Measurements from ENCODE around the gene HSF2BP.
"Not testable (repeated sequence)": the region's sequence is repeated elsewhere in the genome, so short reads cannot be mapped to it uniquely, and the experiment has no call there.

HSF2BP gene

DNA sequence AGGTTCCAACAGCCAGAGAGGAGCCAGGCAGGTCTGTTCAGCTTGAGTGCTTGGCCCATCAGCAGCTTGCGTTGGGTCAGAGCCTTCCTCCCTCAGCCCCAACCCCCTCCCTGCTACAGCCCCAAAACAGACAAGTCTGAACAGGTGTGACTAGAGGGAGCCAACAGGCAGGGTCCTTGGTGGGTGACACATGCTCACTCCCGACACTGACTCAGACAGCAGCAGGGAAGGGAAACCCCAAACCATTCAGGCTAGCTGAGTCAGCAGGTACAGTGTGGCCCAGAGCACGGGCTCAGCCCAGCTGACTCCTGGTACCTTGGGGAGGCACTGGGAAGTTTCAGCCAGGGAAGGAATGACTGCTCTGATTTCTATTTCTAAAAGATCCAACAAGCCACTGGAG lies 148.6 kb downstream of the HSF2BP start:
- H3K27me3 ChIP-seq (ENCODE audit: control insufficient read depth in 2 of 2, insufficient read depth in 2 of 2, low read length in 2 of 2) = not testable (repeated sequence)

GRCh38 chr21:43503892-43504291 lies 155.4 kb downstream of the HSF2BP start:
- not testable (repeated sequence) for H3K9me3 ChIP-seq (ENCODE audit: control insufficient read depth in 2 of 2, low read length in 2 of 2); H3K27ac ChIP-seq (ENCODE audit: low read depth in 2 of 2, low read length in 2 of 2); H3K36me3 ChIP-seq (ENCODE audit: control insufficient read depth in 2 of 2, insufficient read depth in 2 of 2, low read length in 2 of 2); H3K9ac ChIP-seq (ENCODE audit: low read depth in 1 of 2, low read length in 2 of 2); H3K4me1 ChIP-seq (ENCODE audit: control insufficient read depth in 2 of 2, insufficient read depth in 2 of 2, low read length in 2 of 2); H3K4me3 ChIP-seq (ENCODE audit: low read length in 2 of 2); H3K27me3 ChIP-seq (ENCODE audit: control insufficient read depth in 2 of 2, insufficient read depth in 2 of 2, low read length in 2 of 2)

More for the DNA sequence above, 148.6 kb downstream of the HSF2BP start:
- H3K27ac ChIP-seq (ENCODE audit: low read depth in 2 of 2, low read length in 2 of 2); H3K9me3 ChIP-seq (ENCODE audit: control insufficient read depth in 2 of 2, low read length in 2 of 2); H3K9ac ChIP-seq (ENCODE audit: low read depth in 1 of 2, low read length in 2 of 2); H3K36me3 ChIP-seq (ENCODE audit: control insufficient read depth in 2 of 2, insufficient read depth in 2 of 2, low read length in 2 of 2); H3K4me3 ChIP-seq (ENCODE audit: low read length in 2 of 2); H3K4me1 ChIP-seq (ENCODE audit: control insufficient read depth in 2 of 2, insufficient read depth in 2 of 2, low read length in 2 of 2): not testable (repeated sequence)

DNA sequence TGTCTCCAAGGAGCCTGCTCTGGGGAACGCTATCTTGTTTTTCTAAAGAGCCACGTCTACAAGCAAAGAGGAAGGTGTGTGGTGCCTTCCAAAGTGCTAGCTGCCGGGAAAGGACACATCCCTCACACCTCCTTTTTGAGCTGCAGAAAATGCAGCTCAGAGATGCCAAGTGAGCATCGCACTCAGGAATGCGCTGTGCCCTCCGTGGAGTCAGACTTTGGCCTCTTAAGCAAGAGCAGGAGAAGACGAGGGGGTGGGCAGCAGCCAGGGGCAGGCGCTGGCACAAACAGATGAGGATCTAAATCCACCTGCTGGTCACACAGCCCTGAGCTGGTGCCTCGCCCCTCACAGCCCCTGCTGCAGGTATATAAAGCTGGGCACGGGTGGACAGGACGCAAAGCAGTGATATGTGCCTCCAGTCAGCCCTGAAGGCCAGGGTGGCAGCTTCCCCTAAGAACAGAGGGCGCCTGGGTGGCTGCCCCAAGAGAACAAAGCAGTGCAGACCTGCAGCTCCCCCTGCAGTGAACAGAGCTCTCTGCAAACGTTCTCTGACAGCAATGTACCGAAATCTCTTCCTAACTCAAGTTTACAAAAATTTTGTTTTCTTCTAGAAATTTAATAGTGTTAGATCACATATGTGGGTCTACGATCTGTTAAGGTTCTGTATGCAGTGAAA lies 156.1 kb downstream of the HSF2BP start:
- not testable (repeated sequence) for H3K9ac ChIP-seq (ENCODE audit: low read depth in 1 of 2, low read length in 2 of 2); H3K4me3 ChIP-seq (ENCODE audit: low read length in 2 of 2); H3K9me3 ChIP-seq (ENCODE audit: control insufficient read depth in 2 of 2, low read length in 2 of 2); H3K27ac ChIP-seq (ENCODE audit: low read depth in 2 of 2, low read length in 2 of 2); H3K4me1 ChIP-seq (ENCODE audit: control insufficient read depth in 2 of 2, insufficient read depth in 2 of 2, low read length in 2 of 2); H3K27me3 ChIP-seq (ENCODE audit: control insufficient read depth in 2 of 2, insufficient read depth in 2 of 2, low read length in 2 of 2); H3K36me3 ChIP-seq (ENCODE audit: control insufficient read depth in 2 of 2, insufficient read depth in 2 of 2, low read length in 2 of 2)

GRCh38 chr21:43502407-43503071 lies 156.7 kb downstream of the HSF2BP start:
- H3K9me3 ChIP-seq (ENCODE audit: control insufficient read depth in 2 of 2, low read length in 2 of 2); H3K27me3 ChIP-seq (ENCODE audit: control insufficient read depth in 2 of 2, insufficient read depth in 2 of 2, low read length in 2 of 2); H3K27ac ChIP-seq (ENCODE audit: low read depth in 2 of 2, low read length in 2 of 2); H3K36me3 ChIP-seq (ENCODE audit: control insufficient read depth in 2 of 2, insufficient read depth in 2 of 2, low read length in 2 of 2); H3K4me1 ChIP-seq (ENCODE audit: control insufficient read depth in 2 of 2, insufficient read depth in 2 of 2, low read length in 2 of 2); H3K4me3 ChIP-seq (ENCODE audit: low read length in 2 of 2); H3K9ac ChIP-seq (ENCODE audit: low read depth in 1 of 2, low read length in 2 of 2): not testable (repeated sequence)

GRCh38 chr21:43498924-43499323 lies 160.4 kb downstream of the HSF2BP start:
- H3K4me1 ChIP-seq (ENCODE audit: control insufficient read depth in 2 of 2, insufficient read depth in 2 of 2, low read length in 2 of 2); H3K27me3 ChIP-seq (ENCODE audit: control insufficient read depth in 2 of 2, insufficient read depth in 2 of 2, low read length in 2 of 2); H3K9me3 ChIP-seq (ENCODE audit: control insufficient read depth in 2 of 2, low read length in 2 of 2); H3K4me3 ChIP-seq (ENCODE audit: low read length in 2 of 2); H3K27ac ChIP-seq (ENCODE audit: low read depth in 2 of 2, low read length in 2 of 2); H3K9ac ChIP-seq (ENCODE audit: low read depth in 1 of 2, low read length in 2 of 2); H3K36me3 ChIP-seq (ENCODE audit: control insufficient read depth in 2 of 2, insufficient read depth in 2 of 2, low read length in 2 of 2): not testable (repeated sequence)

DNA sequence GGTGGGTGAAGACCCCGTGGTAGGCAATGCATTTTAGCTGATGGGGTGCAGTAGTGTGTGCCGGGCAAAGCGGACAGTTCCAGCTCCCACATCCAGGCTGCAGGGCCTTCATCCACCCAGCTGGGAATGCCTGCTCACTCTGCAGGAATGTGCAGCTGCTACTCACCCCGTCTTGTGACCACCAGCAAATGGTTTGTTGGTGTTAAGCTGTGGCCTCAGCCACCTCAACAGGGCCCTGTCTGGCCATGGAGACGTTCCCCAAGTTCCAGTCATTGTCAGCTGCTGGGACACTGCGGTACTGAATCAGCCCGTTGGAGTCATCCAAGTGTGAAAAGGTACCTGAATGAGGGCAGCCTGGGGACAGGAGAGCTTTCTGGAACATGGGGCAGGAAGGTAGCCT lies 161.2 kb downstream of the HSF2BP start:
- H3K36me3 ChIP-seq (ENCODE audit: control insufficient read depth in 2 of 2, insufficient read depth in 2 of 2, low read length in 2 of 2); H3K4me3 ChIP-seq (ENCODE audit: low read length in 2 of 2); H3K4me1 ChIP-seq (ENCODE audit: control insufficient read depth in 2 of 2, insufficient read depth in 2 of 2, low read length in 2 of 2); H3K27me3 ChIP-seq (ENCODE audit: control insufficient read depth in 2 of 2, insufficient read depth in 2 of 2, low read length in 2 of 2); H3K9ac ChIP-seq (ENCODE audit: low read depth in 1 of 2, low read length in 2 of 2); H3K9me3 ChIP-seq (ENCODE audit: control insufficient read depth in 2 of 2, low read length in 2 of 2); H3K27ac ChIP-seq (ENCODE audit: low read depth in 2 of 2, low read length in 2 of 2): not testable (repeated sequence)

DNA sequence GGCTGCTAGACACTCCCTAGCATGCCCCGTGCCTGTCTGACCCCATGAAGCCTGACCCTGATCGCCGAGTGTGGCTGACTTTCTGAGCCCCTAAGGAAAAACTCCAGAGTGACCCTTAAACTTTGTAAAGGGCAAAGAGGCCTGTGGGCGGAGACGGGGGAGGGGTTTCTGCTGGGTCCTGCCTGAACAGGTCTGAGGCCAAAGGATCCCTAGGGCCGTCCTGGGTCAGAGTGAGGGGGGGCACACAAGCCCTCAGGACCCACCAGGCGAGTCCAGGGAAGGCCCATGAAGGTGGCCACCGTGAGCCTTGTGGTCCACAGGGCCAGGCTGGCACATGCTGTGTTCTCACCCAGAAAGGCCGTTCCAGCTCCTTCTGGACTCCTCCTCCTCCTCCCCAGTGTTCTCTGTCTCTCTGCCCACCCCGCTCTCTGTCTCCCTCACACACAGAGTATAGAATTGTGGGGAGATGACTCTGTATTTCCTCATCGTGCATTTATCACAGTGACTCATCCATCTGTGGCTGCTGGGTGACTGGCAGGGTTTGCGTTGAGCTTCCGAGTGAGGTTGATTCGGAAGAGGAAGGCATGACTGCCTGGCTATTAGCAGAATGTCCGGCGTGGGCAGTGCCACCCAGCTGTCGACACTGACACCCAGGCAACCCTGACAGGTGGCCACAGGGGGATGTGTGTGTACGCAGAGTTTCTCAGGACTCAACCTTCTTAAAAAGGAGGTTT lies 164.8 kb downstream of the HSF2BP start:
- not testable (repeated sequence) for H3K27ac ChIP-seq (ENCODE audit: low read depth in 2 of 2, low read length in 2 of 2); H3K27me3 ChIP-seq (ENCODE audit: control insufficient read depth in 2 of 2, insufficient read depth in 2 of 2, low read length in 2 of 2)

DNA sequence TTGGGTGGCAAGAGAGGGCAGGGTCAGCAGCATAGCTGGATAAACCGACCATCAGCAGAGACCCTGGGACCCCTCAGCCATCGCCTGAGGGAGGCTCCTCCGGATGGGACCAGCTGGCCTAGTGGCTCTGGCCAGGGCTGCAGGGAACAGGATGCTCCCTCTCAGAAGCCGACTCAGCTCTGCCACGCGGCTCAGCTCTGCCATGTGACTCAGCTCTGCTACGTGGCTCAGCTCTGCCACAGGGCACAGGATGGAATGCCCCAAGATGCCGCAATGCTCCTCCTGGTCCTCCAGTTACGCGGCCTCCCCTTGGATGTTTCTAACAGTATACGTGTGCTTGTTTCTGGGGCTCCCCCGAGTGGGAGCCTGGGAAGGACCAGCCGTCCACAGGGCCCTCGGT lies 165.8 kb downstream of the HSF2BP start:
- not testable (repeated sequence) for H3K27me3 ChIP-seq (ENCODE audit: control insufficient read depth in 2 of 2, insufficient read depth in 2 of 2, low read length in 2 of 2); H3K4me1 ChIP-seq (ENCODE audit: control insufficient read depth in 2 of 2, insufficient read depth in 2 of 2, low read length in 2 of 2); H3K27ac ChIP-seq (ENCODE audit: low read depth in 2 of 2, low read length in 2 of 2); H3K9me3 ChIP-seq (ENCODE audit: control insufficient read depth in 2 of 2, low read length in 2 of 2); H3K36me3 ChIP-seq (ENCODE audit: control insufficient read depth in 2 of 2, insufficient read depth in 2 of 2, low read length in 2 of 2); H3K9ac ChIP-seq (ENCODE audit: low read depth in 1 of 2, low read length in 2 of 2); H3K4me3 ChIP-seq (ENCODE audit: low read length in 2 of 2)

More for the DNA sequence above, 164.8 kb downstream of the HSF2BP start:
- not testable (repeated sequence) for H3K9me3 ChIP-seq (ENCODE audit: control insufficient read depth in 2 of 2, low read length in 2 of 2); H3K4me1 ChIP-seq (ENCODE audit: control insufficient read depth in 2 of 2, insufficient read depth in 2 of 2, low read length in 2 of 2); H3K36me3 ChIP-seq (ENCODE audit: control insufficient read depth in 2 of 2, insufficient read depth in 2 of 2, low read length in 2 of 2); H3K9ac ChIP-seq (ENCODE audit: low read depth in 1 of 2, low read length in 2 of 2); H3K4me3 ChIP-seq (ENCODE audit: low read length in 2 of 2)

- H3K4me1 ChIP-seq (ENCODE audit: control insufficient read depth in 2 of 2, insufficient read depth in 2 of 2, low read length in 2 of 2); H3K27ac ChIP-seq (ENCODE audit: low read depth in 2 of 2, low read length in 2 of 2); H3K9ac ChIP-seq (ENCODE audit: low read depth in 1 of 2, low read length in 2 of 2); H3K9me3 ChIP-seq (ENCODE audit: control insufficient read depth in 2 of 2, low read length in 2 of 2); H3K36me3 ChIP-seq (ENCODE audit: control insufficient read depth in 2 of 2, insufficient read depth in 2 of 2, low read length in 2 of 2); H3K4me3 ChIP-seq (ENCODE audit: low read length in 2 of 2); H3K27me3 ChIP-seq (ENCODE audit: control insufficient read depth in 2 of 2, insufficient read depth in 2 of 2, low read length in 2 of 2): not testable (repeated sequence)
Measured at GRCh38 chr21:43488235-43488634, 171.1 kb downstream of the HSF2BP start.

DNA sequence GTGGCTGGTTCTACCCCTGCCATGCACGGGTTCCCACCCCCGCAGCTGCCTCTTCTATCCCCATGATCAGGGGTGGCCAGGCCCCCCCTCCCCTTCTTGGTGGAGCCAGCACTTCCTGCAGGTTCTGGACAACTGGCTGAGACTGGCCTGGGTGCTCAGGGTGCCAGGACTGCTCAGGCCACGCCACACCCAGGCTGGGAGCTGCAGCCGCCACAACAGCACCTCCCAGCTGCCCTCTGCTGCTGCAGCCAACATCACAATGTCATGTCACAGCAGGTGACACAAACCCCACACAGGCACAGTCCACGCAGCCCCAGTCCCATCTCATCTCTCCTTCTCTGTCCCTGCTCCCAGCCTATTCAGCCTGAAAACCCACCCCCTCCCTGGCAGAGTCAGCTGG lies 173.2 kb downstream of the HSF2BP start:
- not testable (repeated sequence) for H3K4me1 ChIP-seq (ENCODE audit: control insufficient read depth in 2 of 2, insufficient read depth in 2 of 2, low read length in 2 of 2); H3K9me3 ChIP-seq (ENCODE audit: control insufficient read depth in 2 of 2, low read length in 2 of 2); H3K4me3 ChIP-seq (ENCODE audit: low read length in 2 of 2); H3K27ac ChIP-seq (ENCODE audit: low read depth in 2 of 2, low read length in 2 of 2); H3K9ac ChIP-seq (ENCODE audit: low read depth in 1 of 2, low read length in 2 of 2); H3K36me3 ChIP-seq (ENCODE audit: control insufficient read depth in 2 of 2, insufficient read depth in 2 of 2, low read length in 2 of 2); H3K27me3 ChIP-seq (ENCODE audit: control insufficient read depth in 2 of 2, insufficient read depth in 2 of 2, low read length in 2 of 2)
